HG03196 (cell line): ENCODE results near the gene LDLRAD4.

ENCODE experiments used
- ATAC-seq: cut with Tn5 transposase; IDR thresholded peaks from one replicate; pipeline ENCODE4 v1.9.1; 2021; ENCODE audit not compliant: unreplicated experiment

LDLRAD4 gene

GRCh38 chr18:13420969-13421686 lies 202.6 kb downstream of the LDLRAD4 start:
- no peak for ATAC-seq

GRCh38 chr18:13422541-13423147 lies 204.1 kb downstream of the LDLRAD4 start:
- ATAC-seq = no peak

- no peak for ATAC-seq
Observed at GRCh38 chr18:13423352-13423751, 204.8 kb downstream of the LDLRAD4 start.

- ATAC-seq = no peak
Observed at GRCh38 chr18:13424363-13424762, 205.8 kb downstream of the LDLRAD4 start.

DNA sequence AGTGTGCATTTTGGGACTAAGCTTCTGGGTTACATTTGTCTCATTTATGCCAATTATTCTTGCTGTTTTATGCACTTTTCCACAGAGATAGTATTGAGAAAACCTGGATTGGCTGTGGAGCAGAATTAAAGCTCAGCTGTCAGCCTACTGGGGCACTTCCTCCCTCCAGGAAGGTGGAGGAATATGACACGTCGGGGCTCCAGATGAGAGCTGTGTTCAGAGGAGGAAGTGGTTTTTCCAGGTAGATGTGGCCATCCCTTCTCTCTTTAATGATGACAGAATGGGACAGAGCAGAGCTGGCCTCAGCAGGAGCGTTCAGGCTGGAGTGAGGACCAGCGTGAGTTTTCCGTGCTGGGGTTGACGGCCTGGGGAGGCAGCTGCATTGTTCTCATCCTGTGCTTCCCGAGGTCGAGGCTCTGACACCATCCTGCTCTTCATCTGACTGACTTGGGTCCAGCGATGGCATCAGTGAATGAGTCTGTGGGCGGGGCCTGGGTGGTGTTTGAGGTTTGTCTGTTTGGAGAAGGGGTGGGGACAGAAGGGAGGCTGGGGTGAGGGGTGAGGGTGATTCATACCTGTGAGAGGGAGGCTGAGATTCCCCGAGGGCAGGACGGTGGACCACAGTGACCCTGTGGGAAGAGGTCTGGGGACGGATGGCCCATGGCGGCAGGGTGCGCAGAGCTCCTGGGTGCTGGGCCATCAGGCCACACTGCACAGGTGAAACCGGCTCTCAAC lies 207.0 kb downstream of the LDLRAD4 start:
- no peak for ATAC-seq

GRCh38 chr18:13427354-13427753 lies 208.8 kb downstream of the LDLRAD4 start:
- no peak for ATAC-seq

- ATAC-seq = no peak
Observed at GRCh38 chr18:13428319-13428718, 209.8 kb downstream of the LDLRAD4 start.

- no peak for ATAC-seq
Observed at GRCh38 chr18:13429016-13429415, 210.5 kb downstream of the LDLRAD4 start.

GRCh38 chr18:13429884-13430510 lies 211.4 kb downstream of the LDLRAD4 start:
- ATAC-seq = no peak

DNA sequence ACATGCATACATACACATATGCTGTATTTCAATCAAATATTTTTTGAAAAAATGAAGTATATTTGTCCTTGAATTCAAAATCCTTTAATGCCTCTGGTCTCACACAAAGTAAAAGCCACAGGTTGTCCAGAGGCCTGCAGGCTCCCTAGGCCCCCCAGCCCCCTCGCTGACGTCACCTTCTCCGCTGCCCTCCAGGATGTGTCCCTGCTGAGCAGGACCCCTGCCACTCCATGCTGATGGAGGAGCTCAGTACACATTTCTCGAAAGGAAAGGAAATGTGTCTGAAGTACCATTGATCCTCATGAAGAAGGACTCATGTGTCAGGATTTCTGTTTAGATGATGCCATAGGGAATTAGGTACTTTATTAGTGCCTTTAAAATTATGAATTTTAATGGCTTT lies 212.1 kb downstream of the LDLRAD4 start:
- ATAC-seq = no peak

DNA sequence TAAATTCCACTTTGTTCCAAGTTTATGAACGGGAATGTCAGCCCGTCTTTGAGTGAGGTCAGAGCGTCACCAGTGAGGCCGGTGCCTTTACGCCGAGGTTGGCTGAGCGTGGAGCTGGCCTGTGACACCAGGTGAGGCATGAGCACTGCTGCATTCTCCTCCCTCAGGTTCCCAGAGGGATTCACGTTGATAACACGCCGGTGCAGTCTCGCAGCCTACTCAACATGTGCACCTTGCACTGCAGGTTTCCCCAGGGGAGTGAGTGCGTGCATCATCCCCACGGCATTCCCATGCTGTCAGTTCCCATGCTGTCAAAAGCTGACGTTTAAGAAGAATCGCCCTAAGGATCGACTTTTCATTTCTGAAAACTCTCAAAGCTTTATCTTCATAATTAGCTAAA lies 213.3 kb downstream of the LDLRAD4 start:
- ATAC-seq = no peak

DNA sequence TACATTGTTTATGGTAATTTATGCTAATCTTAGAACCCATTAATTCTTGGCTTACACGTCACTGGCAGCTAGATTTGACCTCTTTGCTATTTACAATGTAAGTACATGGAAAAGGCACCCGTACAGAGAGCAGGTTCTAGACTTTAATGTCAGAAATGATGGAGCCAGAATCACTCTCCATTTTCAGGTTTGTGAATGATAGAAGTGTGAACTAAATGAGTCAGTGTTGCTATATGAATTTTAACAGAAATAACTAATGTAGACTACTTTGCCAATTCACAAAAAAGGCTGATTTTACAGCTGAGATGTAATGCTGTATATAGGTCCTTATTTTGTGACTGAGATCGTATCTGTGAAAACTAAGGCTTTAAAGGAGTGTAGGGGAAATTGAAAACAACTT lies 214.6 kb downstream of the LDLRAD4 start:
- ATAC-seq = no peak

DNA sequence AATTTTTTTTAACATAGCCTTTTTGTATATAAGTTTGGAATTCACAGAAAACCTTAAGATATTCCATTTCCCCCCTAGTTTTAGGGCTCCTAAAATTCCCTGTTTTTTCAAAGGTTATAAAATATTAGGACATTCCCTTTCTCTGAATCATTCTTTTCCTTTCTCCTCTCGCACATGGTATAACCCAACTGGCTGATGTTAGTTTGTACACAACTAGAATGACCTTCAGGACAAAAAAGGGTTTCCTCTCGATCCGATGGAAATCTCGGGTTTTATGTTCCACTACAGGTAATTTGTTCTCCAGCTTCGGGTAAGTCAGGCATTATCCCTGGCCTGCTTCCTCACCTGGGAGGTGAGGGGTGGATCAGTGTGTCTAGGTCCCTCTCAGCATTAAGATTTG lies 215.1 kb downstream of the LDLRAD4 start:
- no peak for ATAC-seq

- no peak for ATAC-seq
Observed at GRCh38 chr18:13434854-13435253, 216.3 kb downstream of the LDLRAD4 start.

GRCh38 chr18:13435586-13436333 lies 217.2 kb downstream of the LDLRAD4 start:
- no peak for ATAC-seq

GRCh38 chr18:13436576-13436975 lies 218.0 kb downstream of the LDLRAD4 start:
- ATAC-seq = no peak

- ATAC-seq = no peak
Observed at GRCh38 chr18:13437034-13437433, 218.5 kb downstream of the LDLRAD4 start.

DNA sequence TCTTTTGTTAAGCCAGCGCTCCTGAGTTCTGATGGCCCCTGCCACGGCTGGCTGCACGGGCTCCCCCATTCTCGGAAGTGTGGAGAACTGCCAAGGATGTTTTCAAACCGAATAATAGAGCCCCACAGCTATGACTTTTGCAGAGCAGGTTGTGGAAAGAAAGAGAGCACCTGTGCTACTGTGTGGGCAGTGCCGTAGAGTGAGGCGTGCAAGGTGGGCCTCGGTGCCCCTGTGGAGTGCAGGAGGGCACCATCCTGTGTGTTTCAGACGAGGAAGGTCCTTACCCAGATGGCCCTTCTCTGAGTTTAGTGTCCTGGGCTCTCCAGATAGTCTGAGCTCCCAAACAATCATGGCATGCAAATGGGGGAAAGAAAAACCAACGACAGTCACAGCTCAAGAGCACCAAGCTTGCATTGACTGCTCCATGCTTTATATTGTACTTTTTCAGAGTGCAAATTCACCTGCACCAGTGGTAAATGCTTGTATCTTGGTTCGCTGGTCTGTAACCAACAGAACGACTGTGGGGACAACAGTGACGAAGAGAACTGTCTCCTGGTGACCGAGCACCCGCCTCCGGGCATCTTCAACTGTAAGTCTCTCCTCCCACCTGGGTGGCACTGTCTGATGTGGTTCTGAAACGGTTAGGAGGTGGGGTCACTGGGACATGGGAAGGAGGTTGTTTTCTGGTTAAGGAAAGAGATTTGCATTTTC lies 219.4 kb downstream of the LDLRAD4 start:
- ATAC-seq = no peak

- no peak for ATAC-seq
Observed at GRCh38 chr18:13438507-13439056, 220.0 kb downstream of the LDLRAD4 start.

DNA sequence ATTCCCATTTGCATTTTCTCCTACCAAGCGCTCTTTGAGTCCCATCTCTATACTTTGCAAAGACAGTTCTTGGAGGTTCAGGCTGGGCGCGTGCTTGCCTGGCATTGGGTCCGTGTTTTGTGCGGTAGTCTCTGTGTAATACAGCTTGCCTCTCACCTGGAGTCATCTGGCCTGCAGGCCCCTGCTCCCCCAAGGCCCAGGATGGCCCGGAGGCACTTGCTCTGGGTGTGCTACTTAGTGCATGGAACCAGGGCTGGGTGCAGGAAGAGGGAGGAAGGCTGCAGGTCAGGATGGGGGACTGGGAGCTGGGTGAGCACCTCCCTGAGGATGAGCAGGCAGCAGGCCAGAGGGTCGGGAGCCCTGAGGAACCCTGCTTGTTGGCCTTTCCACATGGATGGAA lies 220.9 kb downstream of the LDLRAD4 start:
- ATAC-seq = no peak
